ENCODE measurements around the gene AFF3.

AFF3 gene

DNA sequence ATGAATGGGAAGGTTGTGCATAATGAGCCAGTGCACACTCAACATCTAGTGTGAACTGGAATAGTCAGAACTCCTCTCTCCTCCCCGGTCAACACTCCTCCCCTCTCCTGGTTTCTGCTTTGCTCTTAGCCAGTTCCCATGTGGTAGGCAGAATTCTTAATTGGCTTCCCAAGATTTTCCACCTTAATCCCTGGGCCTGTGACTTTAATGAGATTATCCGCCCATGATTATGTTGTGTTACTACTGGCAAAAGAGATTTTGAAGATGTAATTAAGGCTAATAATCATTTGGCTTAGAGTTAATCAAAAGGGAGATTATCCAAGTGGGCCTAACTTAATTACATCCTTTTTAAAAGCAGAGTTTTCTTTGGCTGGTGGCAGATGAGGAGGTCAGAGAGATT lies 618.3 kb downstream of the AFF3 start:
- no peak for DNase-seq (ENCODE audit: low read depth)
- no peak overlapping the region for H3K4me3 ChIP-seq (ENCODE audit: low read depth, low read length)
- TF ChIP-seq, protein P1, sequence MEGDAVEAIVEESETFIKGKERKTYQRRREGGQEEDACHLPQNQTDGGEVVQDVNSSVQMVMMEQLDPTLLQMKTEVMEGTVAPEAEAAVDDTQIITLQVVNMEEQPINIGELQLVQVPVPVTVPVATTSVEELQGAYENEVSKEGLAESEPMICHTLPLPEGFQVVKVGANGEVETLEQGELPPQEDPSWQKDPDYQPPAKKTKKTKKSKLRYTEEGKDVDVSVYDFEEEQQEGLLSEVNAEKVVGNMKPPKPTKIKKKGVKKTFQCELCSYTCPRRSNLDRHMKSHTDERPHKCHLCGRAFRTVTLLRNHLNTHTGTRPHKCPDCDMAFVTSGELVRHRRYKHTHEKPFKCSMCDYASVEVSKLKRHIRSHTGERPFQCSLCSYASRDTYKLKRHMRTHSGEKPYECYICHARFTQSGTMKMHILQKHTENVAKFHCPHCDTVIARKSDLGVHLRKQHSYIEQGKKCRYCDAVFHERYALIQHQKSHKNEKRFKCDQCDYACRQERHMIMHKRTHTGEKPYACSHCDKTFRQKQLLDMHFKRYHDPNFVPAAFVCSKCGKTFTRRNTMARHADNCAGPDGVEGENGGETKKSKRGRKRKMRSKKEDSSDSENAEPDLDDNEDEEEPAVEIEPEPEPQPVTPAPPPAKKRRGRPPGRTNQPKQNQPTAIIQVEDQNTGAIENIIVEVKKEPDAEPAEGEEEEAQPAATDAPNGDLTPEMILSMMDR (conservative IDR thresholded peaks at IDR 0.05; ENCODE audit: low read depth, low read length) = no peak

DNA sequence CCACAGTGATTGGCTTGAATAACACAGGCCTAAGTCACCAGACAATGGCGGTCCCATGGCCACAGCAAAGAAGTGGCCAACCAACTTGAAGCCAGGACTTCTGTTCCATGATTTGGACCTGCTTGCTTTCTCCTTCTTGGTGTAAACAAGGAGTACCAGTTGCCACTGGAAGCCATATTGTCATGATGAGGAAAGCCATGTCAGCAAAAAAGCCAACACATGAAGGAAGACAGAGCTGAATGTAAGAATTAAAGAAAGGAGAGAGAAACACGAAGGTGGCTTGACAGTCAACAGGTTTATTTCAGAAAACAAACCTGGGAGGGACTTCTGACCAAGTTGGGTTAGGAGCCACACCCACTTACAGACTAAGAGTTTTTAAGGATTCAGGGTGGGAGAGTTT lies 620.2 kb downstream of the AFF3 start:
- DNase-seq (ENCODE audit: low read depth) = no peak
- H3K4me3 ChIP-seq (ENCODE audit: low read depth, low read length) = no peak overlapping the region
- TF ChIP-seq, protein P1 (conservative IDR thresholded peaks at IDR 0.05; ENCODE audit: low read depth, low read length) = no peak

DNA sequence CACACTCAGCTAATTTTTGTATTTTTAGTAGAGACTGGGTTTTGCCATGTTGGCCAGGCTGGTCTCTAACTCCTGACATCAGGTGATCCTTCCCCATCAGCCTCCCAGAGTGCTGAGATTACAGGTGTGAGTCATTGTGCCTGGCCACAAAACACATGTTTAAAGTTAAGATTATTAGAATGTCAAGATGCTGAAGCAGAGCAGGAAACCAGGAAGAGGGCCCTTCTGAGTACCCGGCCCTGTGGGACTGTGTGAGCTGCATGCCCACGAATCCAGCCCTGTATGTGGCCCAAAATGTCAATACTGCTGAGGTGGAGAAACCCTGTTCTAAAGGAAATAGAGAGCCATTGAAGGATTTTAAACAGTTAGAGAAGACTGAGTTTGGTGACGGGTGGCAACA lies 621.6 kb downstream of the AFF3 start:
- TF ChIP-seq, protein P1 (conservative IDR thresholded peaks at IDR 0.05; ENCODE audit: low read depth, low read length) = no peak
- no peak for DNase-seq (ENCODE audit: low read depth)
- no peak overlapping the region for H3K4me3 ChIP-seq (ENCODE audit: low read depth, low read length)

DNA sequence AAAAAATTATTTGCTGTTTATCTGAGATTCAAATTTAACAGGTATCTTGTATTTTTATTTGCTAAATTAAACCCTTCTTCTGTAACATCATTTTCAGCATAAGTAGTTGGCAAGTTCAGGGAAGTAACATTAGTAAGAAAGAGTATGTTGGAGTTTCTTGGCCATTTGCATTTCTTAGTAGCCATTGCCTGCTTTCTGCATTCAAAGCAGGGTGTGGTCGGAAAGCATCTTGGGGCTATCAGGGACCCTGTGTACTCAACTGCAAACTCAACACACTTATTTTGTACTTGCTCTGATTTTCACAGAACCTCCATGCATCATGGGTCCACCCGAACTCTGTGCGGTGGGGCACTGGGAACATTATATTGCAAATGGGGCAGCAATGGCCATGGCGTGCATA lies 622.2 kb downstream of the AFF3 start:
- no peak overlapping the region for H3K4me3 ChIP-seq (ENCODE audit: low read depth, low read length)
- TF ChIP-seq, protein P1 (conservative IDR thresholded peaks at IDR 0.05; ENCODE audit: low read depth, low read length) = no peak
- DNase-seq (ENCODE audit: low read depth) = no peak

DNA sequence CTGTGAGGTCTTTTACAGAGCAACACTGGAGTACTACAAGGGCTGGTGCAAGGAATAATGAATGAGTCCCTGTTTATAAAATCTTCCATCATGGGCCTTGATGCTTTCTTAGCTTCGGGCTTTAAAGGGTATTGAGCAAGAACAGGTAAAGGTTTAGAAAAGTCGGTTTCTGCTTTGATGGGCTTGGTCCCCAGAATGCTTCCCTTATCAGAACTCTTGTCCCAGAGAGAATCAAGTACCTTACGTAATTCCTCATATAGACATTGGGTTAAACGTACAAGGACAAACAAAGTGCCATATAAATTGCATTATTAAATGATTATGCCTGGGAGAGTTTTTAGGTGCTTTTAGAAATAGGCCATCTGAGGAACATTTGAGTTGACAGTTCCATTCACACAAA lies 628.0 kb downstream of the AFF3 start:
- no peak overlapping the region for H3K4me3 ChIP-seq (ENCODE audit: low read depth, low read length)
- TF ChIP-seq, protein P1 (conservative IDR thresholded peaks at IDR 0.05; ENCODE audit: low read depth, low read length) = no peak
- no peak for DNase-seq (ENCODE audit: low read depth)

DNA sequence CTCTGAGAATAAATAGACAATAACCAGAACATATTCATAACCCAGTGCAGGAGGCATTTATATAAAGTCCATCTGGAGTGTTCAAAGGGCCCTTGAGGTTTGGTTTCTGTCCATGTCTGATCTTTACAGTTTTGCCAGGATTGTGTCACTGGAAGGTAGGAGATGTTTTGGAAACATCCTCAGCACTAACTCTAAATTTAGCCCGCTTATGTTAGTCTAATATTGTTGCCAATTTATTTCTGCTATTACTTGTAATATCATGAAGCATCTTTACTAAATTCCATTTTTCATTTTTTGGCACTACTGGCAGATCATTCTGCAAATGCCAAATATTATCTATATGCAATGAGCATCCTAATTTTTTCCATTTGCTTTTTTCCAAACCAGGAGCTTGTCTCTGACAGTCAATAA lies 630.2 kb downstream of the AFF3 start:
- no peak for DNase-seq (ENCODE audit: low read depth)
- TF ChIP-seq, protein P1 (conservative IDR thresholded peaks at IDR 0.05; ENCODE audit: low read depth, low read length) = no peak
- no peak overlapping the region for H3K4me3 ChIP-seq (ENCODE audit: low read depth, low read length)

DNA sequence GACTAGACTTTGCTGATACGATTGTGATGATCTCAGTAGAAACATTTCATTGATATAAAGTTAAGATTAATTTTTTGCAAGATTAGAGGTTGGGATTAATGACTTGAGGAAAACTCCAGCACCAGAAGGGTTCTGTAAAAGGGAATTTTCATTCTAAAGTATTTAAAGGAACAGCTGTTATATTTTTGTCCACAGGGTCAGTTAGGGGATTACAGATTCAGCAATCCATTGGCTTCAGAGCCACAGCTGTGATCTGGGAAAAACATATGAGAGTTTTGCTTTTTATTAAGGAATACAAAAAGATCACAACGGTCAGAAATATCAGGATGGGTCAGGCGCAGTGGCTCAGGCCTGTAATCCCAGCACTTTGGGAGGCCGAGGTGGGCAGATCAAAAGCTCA lies 633.0 kb downstream of the AFF3 start:
- TF ChIP-seq, protein P1 (conservative IDR thresholded peaks at IDR 0.05; ENCODE audit: low read depth, low read length) = no peak
- DNase-seq (ENCODE audit: low read depth) = no peak
- H3K4me3 ChIP-seq (ENCODE audit: low read depth, low read length) = no peak overlapping the region

Data from choroid plexus epithelial cell (primary cell).